HG03175 (cell line): Measurements from ENCODE around the gene SRBD1.
A peak's percentile ranks its signal among the peaks of the same experiment; 100 is the strongest.

ENCODE experiments used
- ATAC-seq: cut with Tn5 transposase; IDR thresholded peaks from one replicate; pipeline ENCODE4 v1.9.1; 2021; ENCODE audit warnings: mild to moderate bottlenecking, moderate library complexity; ENCODE audit not compliant: unreplicated experiment

SRBD1 gene, protein sequence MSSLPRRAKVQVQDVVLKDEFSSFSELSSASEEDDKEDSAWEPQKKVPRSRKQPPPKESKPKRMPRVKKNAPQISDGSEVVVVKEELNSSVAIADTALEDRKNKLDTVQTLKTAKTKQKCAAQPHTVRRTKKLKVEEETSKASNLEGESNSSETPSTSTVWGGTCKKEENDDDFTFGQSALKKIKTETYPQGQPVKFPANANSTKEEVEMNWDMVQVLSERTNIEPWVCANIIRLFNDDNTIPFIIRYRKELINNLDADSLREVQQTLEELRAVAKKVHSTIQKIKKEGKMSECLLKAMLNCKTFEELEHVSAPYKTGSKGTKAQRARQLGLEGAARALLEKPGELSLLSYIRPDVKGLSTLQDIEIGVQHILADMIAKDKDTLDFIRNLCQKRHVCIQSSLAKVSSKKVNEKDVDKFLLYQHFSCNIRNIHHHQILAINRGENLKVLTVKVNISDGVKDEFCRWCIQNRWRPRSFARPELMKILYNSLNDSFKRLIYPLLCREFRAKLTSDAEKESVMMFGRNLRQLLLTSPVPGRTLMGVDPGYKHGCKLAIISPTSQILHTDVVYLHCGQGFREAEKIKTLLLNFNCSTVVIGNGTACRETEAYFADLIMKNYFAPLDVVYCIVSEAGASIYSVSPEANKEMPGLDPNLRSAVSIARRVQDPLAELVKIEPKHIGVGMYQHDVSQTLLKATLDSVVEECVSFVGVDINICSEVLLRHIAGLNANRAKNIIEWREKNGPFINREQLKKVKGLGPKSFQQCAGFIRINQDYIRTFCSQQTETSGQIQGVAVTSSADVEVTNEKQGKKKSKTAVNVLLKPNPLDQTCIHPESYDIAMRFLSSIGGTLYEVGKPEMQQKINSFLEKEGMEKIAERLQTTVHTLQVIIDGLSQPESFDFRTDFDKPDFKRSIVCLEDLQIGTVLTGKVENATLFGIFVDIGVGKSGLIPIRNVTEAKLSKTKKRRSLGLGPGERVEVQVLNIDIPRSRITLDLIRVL

DNA sequence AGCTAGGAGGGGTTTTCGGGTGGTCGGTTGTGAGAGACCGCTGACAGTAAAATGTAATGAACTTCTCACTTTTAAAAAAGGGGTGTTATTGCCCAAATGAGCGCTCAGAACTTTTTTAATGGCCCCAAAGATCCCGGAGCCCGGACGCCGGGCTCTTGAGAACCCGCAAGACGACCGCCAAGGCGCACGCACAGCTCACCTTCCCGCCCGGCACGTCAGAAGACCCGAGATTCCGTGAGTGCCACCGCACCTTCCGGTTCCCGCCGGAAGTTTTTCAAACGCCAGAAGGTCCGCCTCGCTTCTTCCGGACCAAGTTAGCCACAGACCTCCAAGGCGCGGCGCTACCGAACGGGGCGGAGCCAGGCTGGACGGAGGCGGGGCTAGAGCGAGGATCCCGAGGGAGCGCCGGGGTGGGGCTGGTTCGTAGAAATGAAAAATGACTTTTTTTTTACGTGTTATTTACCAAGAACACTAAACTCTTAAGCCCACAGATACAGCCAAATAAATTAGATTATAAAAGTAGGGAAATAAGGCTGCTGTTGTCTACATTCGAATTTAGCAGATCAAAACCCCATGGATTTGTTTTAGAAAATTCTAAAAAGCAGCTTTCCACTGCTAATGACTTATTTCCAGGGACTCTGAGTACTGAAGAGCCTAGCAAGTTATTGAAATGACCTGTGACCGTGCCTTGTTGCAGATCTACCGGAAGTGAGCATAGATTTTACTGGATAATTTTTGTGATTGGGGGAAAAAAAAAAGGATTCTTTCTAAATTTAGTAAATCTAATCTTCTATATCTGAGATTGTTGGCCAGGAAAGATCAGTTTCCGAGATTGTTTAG lies at the start of gene SRBD1:
SRBD1 (minus strand) TSS at position 248 of the 840 bp plus-strand sequence. CDS start 5,826 bp downstream, outside the sequence.
- peak; percentile 94 for ATAC-seq

DNA sequence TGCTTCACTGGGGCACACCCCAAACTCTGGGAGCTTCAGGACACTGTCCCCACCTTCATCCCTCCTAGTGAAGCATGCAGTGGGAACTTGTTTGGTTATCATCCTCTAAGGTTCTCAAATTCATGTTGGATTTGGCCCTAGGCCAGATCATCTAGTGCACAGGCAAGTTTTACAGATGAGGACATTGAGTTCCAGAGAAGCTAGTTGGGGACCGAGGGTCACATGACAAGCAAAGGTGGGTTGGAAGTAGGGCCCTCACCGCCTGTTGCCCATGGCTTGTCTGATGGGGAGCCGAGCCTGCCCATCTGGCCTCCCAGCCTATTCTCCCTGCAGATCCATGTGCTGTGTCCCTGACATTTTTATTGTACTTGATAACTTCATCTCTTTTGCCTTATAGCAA lies 43.2 kb upstream of the SRBD1 start:
- no peak for ATAC-seq

DNA sequence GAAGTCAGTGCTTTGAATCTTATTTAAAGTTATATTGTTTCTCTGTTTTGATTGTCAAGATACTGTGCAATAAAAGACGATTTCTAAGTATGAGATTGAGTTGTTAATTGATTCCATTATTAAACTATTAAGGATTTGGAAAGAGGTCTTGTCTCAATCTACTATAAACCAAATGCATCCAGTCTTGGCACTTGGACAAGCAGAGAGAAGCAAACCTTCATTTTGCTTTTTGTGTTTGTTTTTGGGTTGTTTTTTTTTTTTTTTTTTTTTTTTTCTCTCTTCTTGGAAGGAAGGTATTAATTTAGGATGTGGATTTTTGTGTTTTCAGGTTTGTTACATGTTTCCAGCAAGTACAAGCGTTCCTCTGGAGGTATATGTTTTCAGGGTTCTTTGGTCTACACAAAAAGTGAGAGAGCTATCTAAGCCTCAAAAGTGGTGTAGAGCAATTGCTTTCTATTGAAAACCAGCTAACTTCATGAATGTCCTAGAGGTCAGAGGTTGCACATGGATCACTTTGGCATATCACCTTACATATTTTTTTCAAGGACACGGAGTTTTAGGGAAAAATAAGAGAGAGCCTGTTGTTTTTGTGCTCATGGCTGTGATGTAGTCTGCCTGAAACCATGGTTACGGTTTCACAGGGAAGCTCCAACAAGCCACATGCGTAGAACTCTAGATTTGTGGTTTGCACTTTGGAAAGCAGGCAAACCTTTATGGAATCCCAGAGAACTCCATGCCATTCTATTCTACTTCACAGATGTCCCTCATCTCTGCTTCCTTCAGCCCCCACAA lies 42.3 kb upstream of the SRBD1 start:
- no peak for ATAC-seq

DNA sequence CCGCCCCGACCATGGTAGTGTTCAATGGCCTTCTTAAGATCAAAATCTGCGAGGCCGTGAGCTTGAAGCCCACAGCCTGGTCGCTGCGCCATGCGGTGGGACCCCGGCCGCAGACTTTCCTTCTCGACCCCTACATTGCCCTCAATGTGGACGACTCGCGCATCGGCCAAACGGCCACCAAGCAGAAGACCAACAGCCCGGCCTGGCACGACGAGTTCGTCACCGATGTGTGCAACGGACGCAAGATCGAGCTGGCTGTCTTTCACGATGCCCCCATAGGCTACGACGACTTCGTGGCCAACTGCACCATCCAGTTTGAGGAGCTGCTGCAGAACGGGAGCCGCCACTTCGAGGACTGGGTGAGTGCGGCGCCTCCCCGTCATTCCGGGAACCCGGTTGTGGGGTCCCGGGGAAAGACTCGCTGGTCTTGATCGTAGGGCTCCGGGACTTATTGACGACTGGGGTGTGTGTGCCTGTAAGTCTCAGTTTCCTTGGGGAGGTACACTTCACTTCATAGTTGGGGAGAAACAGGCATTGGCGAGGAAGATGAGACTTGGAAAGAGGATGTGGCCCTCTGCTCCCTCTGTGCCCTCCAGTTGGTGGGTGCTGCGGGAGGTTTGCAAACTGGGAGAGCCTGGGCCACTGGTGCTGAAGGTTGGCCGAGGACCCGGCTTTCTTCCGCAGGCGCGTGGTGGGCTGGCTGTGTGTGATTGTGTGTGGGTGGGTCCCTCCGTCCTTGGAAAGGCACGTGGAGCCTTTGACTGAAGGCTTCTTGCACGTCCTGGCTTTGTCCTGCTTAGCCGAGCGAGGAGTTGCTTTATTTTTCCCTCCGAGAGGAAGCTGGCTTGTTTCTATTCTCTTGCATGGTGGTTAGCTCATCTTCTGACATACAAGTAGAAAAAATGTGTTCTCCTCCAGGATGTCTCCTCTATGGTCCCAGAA lies 41.3 kb upstream of the SRBD1 start:
- no peak for ATAC-seq

DNA sequence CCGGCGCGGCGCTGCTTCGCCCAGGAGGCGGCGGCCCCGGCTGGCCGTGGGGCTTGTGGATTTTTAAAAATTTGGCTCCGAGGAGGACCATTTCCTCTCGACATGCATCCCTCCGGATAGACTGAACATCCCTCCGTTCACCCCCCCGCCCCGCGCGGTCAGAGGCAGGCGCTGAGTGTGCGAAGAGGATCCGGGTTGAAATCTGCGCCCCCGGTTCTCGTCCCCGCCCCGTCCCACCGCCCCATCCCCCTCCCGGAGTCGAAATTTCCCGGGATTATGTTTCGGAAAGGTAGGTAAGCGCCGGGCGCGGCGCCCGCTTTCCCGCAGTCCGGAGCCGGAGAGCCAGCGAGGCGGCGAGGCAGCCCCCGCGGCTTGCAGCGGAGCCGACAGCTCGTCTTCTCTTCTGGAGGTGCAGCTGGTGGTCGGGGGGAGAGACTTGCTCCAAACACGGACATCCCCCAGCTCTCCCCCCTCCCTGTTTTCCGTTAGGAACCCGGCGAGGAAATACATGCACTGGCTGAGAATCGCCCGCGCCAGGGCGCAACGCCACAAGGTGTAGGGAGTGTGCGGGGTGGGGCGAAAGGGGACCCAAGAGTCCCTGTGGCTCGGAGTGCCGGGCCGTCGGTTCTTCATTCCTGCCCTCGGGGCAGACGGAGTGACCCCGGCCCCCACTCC lies 40.5 kb upstream of the SRBD1 start, which contains the start of gene PRKCE:
PRKCE (plus strand) TSS at position 261 of the 675 bp plus-strand sequence.
- peak; percentile 31 for ATAC-seq

DNA sequence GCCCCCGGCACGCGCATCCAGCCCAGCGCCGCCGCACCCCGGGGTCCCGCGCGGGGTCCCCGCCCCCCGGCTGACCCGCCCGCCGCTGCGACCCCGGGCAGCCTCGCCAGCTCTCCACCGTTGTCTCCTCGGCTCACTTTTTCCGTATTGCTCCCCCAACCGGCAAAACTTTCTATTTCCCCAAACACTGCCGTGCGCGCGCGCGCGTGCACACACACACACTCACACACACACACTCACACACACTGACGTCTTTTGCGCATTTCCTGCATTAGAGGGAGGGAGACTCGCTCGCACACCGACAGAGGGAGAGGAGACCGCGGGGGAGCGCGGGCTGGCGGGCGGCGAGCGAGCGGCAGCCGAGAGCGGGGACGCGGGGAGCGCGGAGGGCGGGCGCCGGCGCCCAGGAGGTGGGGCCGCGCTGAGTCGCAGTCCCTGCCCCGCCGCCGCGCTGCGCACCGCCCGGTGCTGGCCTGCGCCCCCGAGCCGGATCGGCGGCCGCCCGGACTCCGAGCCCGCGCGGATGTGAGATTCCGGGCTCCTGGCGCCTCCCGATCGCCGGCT lies 39.9 kb upstream of the SRBD1 start:
- peak; percentile 73 for ATAC-seq

DNA sequence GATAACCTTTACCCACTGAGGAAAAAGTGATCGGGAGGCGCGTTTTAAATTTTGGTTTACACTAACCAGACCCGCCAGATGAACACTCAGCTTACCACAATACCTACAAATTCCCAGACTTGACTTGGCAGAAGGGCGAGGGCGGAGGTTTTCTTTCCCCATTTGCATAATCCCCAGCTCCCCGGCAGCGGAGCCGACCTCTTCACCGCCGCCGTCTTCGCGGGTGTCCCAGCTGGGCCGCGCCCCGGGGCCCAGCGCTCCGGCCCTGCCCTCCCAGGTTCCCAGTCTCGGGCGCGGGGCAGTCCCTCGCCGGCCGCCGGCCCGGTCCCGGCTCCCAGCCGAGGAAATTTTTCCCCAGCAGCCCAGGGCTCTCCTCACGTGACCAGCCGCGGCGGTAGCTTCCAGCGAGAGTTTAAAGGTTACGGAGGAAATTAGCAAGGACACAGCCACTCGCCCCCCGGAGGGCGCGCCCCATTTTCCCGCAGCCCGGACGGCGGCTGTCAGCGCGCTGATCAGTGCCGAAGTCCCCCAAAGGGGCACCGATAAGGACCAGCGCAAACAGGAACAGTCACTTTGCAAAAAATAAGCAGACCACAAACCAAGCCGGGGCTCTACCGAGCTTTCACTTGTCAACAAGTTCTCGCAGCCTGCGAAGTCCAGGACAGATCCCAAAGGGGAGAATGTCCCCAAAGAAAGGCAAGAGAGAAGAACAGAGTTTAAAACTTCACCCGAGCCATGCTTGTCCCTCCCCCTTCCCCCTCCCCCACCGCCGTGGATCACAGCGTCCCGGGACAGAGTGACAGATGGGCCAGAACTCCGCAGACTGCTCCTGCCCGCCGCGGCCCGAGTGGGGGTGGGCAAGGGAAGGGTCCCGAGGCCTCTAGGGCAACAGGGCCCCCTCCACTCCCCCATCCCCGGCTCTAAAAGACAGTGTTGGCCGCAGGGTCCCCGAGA lies 39.1 kb upstream of the SRBD1 start:
- ATAC-seq, result peak; percentile 12

DNA sequence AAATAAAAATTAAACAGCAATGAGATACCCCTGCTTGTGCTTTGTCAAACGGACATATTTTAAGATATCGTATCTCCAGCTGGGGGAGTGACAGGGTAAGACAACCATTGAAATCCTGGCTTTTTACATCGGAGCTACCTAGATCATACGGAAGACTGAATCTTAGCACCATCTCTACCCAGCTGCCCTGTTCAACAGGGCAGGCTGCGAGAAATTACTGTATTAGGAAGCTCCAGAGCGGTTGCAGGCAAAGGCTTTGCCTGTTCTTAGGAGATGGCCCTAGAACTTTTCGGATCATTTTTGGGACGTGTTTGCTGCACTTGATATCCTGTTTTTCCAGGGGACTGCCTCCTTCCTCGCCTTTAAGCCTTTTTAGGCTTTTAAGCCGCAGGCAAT lies 38.4 kb upstream of the SRBD1 start:
- ATAC-seq, result no peak

DNA sequence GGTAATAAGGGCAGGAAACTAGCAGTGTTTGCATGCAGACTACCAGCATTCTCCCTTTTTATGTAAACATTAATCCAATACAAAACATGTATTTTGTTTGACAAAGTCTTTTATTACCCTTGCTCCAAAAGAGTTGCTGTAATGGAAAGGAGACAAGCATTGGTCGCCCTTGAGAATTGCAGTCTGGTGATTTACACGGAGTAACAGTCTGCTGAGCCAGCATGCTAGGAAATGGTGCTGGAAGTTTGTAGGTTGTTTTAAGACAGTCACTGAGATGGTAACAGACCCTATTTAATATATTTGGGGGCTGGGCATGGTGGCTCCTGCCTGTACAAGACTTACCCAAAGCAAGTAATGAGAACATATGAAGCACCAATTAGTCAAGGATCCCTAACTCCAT lies 37.6 kb upstream of the SRBD1 start:
- ATAC-seq, result no peak

DNA sequence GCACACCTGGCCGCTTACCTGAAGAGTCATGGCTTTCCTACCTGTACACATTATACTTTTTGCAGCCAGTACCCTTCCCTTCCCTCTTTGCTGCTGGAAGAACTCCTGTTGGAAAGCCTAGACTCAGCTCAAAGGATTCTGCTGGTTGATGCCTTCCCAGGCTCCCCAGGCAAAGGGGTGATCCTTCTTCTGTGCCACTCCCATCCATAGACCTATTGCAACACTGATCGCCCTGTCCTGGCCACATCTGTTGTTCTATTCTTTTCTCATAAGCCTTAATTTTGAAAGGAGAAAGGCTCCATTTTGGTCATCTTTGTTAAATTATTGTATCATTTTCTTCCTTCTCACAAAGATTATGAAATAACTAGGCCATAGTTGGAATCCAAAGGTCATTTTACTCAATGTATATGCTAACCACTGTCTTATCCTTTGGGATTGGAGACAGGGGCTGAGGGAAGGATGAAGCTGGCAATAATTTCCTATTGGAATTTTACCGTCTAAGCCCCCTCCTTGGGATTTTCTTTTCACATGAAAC lies 37.0 kb upstream of the SRBD1 start:
- no peak for ATAC-seq

DNA sequence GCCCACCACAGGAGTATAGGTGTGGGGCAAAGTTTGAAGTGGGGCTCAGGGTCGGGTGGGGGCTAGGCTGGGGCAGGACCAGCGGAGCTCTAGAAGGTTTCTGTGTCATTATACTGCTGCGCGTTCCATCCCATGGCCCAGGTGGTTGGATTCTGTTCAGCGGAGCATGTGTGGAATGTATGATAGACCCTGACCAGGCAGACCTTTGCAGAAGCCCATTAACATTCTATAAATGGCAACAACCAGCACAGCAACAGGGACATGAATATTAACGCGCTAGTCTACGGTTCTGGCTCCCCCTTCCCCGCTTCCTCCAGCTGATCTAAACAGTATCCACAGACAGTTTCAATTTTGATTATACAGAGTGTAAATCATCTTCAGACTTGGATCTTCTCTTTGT lies 36.3 kb upstream of the SRBD1 start:
- ATAC-seq, result no peak

DNA sequence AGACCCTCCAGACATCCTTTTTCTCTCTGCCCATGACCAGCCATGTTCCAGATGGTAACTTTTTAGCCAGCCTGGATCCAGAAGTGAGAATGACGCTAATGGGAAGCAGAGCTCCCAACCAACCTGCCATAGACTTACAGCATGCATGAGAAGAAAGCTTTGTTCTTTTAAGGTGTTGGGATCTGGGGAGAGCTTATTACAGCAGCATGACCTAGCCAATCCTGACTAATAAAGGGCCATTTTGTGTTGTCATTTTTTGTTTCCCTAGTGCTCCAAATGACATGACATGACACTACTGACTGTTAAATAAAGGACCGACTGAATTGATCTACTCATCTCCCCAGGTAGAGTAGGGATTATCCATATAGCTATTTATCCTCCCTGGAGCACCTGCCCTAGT lies 35.2 kb upstream of the SRBD1 start:
- no peak for ATAC-seq

DNA sequence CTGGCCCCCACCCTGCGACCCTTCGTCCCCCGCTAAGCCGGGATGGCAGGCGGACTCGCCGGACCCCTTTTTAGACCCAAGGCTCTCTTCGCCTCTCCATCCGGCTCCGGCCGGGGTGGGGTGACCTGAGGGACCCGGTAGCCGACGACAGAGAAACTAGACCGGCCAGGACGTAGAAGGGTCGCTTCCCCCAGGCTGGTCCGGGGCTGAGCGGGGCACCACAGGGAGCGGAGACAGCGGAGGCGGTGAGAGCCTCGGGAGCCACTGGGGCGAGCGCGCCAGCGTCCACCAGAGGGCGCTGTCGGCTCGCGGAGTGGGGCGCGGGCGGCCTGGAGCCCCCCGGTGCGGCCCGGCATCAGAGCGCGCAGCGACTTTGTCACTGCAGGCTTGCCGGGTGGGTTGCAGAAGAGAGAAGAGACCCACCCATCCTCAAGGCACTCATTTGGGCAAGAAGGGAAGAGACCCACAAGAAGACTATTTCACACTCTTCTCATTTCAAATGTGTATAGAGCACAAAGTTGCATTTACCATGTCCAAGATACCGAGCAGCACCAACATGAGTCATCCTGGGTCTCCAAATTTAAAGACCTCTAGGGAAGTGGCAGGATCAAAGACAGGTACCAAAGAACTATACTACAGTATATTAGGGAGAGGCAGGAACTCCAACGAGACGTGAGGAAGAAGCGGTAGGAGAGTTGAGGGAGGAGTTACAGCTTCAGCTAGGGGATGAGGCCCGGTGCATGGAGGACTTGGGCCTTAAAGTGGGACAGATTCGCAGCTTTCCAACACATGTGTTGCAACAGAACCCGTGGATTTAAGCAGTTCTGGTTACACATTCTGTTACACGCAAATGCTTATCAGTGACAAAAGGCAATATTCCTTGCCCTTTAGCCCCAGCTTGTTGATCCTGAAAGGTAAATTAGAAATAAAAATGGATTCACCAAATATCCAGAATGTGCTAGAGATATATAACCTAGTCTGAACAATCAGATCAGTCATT lies 32.8 kb upstream of the SRBD1 start:
- peak; percentile 78 for ATAC-seq

DNA sequence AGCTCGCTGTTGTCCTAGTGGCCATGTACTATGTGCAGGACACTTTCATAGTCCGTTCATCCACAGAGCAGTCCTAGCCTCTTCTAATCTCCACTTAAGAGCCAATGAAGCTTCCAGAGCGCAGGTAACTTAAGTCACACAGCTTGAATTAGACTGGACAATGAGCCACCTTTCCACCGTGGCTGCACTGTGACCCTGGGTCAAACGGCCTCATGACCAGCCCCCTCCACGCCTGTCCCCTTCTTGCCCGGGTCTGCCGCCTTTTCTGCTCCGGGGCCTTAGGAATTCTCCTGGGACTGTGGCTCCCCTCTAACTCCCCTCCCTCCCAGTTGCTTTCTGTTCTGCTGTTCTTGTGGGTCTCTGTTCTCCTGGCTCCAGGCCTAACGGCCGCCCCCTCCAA lies 32.0 kb upstream of the SRBD1 start:
- peak; percentile 12 for ATAC-seq

DNA sequence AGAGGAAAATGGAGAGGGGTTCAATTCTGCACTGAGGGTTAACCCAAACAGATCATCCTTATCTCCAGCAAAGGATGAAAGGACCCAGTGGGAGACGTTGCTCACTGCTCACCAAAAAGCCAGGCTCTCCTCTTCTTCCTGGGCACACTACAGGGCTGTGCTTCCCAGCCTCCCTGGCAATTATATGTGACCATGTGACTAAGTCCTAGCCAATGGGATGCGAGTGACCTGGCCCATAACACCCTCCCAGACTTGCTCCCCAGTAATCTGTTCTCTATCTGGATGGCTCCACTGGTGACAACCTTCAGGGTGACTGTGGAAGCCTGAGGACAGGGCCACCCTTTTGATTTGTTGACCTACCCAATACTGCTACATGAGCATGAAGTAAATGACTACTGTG lies 29.5 kb upstream of the SRBD1 start:
- no peak for ATAC-seq
